GM20000 (cell line): Measurements from ENCODE around the gene SELE.

Experiments
- DNase-seq: peaks from one replicate; pipeline ENCODE4 v3.0.0; 2012; ENCODE audit warnings: low spot score
- TF ChIP-seq, protein P1 (sequence below): IDR thresholded peaks from 2 replicates; pipeline ENCODE4 v1.5.1; 2012; ENCODE audit warnings: mild to moderate bottlenecking, control low read depth; ENCODE audit errors: extremely low read depth, missing control alignments

Gene SELE

DNA sequence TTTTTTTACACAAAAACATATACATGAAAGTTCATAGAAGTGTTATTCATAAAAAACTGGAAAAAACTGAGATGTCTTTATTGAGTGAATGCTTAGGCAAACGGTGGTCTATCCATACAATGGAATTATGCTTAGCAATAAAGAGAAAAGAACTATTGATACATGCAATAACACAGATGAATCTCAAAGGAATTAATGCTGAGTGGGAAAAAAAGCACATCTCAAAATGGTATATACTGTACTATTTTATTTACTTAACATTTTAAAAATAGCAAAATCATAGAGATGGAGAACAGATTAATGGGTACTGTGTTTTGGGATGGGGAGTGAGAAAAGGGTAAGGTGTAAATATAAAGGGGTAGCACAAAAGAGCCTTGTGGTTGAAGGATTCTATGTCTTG, 31.0 kb upstream of the SELE start:
- DNase-seq = no peak
- TF ChIP-seq, protein P1, sequence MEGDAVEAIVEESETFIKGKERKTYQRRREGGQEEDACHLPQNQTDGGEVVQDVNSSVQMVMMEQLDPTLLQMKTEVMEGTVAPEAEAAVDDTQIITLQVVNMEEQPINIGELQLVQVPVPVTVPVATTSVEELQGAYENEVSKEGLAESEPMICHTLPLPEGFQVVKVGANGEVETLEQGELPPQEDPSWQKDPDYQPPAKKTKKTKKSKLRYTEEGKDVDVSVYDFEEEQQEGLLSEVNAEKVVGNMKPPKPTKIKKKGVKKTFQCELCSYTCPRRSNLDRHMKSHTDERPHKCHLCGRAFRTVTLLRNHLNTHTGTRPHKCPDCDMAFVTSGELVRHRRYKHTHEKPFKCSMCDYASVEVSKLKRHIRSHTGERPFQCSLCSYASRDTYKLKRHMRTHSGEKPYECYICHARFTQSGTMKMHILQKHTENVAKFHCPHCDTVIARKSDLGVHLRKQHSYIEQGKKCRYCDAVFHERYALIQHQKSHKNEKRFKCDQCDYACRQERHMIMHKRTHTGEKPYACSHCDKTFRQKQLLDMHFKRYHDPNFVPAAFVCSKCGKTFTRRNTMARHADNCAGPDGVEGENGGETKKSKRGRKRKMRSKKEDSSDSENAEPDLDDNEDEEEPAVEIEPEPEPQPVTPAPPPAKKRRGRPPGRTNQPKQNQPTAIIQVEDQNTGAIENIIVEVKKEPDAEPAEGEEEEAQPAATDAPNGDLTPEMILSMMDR = no peak

DNA sequence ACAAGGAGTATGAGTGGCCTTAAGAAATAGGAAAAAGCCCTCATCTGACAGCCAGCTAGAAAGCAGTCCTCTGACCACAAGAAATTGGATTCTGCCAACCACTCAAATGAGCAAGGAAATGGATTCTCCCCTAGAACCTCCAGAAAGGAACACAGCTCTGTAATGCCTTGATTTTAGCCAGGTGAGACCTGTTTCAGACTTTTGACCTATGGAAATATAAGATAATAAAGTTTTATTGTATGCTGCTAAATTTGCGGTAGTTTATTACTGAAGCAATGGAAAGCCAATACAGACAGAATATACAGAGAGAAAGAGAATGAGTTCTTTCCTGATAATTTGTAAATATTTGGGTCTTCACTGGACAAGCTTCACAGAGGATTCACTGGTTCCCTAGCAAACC, 28.8 kb upstream of the SELE start:
- TF ChIP-seq, protein P1 = no peak
- DNase-seq = no peak

DNA sequence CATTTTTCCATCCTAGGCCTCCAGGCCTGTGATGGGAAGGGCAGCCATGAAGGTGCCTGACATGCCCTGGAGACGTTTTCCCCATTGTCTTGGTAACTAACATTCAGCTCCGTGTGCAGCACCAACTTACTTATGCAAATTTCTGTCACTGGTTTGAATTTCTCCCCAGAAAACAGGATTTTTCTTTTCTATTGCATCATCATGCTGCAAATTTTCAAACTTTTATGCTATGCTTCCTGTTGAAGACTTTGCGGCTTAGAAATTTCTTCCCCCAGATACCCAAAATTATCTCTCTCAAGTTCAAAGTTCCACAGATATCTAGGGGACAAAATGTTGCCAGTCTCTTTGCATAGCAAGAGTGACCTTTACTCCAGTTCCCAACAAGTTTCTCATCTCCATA, 25.2 kb upstream of the SELE start:
- TF ChIP-seq, protein P1 = no peak

DNA sequence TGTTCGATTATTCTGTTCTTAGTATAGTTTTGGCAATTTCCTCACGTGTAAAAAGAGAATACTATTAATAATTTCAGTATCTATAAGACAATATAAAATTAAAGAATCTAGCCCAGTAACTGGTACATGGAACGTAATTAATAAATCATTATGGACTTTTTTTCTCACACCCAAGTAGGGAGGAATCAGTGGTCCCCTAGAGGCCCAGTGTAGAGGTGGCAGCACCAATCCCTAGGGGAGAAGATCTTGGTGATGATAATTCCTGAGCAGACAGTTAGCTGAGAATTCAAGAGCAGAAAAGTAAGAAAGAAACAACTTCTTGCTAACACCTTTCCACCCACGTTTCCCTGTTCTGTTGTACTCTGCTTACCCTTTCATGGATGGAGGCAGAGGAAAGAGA, 19.7 kb upstream of the SELE start:
- DNase-seq = no peak
- TF ChIP-seq, protein P1 = no peak

More for the DNA sequence above, 25.2 kb upstream of the SELE start:
- no peak for DNase-seq

DNA sequence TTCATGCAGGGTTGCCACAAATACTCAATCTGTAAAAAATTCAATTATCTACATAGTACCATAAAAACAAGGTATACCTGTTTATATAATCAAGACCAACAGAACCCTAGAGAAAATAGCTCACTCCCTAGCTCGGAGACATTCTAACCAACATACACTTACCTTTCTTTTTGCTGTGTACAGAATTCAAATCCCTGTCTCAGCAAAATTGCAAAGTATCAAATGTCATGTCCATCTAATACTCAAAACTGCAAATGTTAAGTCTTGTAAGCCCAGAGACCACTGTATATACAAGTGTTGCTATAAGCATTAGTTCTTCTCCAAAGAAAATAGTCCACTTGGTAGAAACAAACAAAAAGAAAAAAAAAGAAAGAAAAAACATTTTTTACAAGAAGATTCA, 16.2 kb upstream of the SELE start:
- no peak for DNase-seq
- TF ChIP-seq, protein P1 = no peak

DNA sequence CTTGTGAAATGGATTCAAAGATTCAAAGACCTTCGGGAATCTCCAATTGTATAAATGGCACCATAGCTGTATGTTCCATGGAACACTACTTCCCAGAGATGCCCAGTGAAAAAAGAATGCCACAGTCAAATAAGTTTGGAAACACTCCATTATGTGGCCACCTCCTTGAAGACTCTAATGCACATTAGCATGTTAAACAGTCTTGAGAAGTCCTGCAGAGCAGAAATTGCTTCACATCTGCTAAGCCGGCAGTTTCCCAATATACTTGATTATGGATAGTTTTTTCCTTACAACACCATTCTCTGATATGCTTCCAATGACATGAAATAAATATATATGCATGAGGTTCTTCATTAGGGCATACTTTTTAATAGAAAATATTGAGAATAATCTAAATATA, 12.7 kb upstream of the SELE start:
- TF ChIP-seq, protein P1 = no peak
- no peak for DNase-seq

DNA sequence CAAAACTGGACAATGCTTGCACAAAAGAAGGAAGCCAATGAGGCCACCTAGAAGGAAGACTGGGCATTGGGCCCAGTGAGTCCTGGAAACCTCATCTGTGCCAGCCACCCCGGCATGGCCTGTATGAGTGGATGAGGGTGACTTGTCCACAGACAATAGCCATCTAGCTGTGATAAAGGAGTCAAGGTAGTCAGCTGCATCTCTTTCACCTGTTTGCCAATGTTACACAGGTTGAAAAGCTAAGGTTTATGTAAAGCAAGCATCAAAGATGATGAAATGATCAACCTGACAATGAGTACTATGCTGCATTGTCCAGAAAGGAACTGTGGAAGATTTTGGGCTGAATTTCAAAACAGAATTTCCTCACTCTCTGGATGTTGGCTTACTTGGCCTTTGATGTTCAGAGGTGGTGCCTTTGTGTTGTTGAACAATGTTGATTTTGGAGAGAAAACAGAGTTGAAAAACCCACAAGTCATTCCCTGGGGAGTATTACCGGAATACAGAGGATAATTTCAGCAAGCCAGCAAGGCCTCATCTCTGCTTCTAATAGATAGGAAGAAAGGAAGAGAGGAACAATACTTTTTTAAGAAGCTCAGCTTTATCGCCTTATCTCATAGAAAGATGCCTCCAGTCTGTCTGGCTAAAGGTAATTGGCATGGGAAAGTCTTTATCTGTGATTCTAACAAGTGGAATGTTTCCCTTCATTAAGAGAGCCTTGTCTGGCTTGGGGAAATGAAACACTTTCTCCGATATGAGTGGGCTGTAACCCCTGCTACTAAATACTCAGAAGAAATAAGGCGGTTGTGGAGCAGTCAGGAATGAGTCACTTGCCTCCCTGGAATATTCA, 11.4 kb upstream of the SELE start:
- DNase-seq = no peak
- TF ChIP-seq, protein P1 = no peak
